GM12875 (cell line): Measurements from ENCODE around the gene NAV2.

Experiments
- H3K4me3 ChIP-seq: one replicate; pipeline ENCODE4 v1.5.1; 2011; ENCODE audit warnings: low read depth, low read length, control low read depth
- TF ChIP-seq, protein P1 (sequence below): IDR thresholded peaks from 2 replicates; pipeline ENCODE4 v1.5.1; 2011; ENCODE audit warnings: low read depth, mild to moderate bottlenecking, control low read depth, inconsistent platforms, low read length, moderate library complexity, borderline replicate concordance; ENCODE audit not compliant: insufficient read depth

NAV2 gene

DNA sequence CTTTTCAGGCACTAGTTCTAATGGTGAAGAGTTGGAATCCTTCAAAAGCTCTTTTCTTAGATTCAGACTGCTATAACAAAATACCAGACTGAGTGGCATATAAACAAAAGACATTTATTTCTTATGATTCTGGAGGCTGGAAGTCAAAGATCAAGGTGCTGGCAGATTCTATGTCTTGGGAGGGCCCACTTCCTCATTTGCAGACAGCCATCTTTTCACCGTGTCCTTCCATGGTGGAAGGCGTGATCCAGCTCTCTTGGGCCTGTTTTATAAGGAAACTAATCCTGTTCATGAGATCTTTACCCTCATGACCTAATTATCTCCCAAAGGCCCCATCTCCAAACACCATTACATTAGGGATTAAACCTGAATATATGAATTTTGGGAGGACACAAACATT lies 124.0 kb downstream of the NAV2 start:
- H3K4me3 ChIP-seq, result no peak overlapping the region
- TF ChIP-seq, protein P1, sequence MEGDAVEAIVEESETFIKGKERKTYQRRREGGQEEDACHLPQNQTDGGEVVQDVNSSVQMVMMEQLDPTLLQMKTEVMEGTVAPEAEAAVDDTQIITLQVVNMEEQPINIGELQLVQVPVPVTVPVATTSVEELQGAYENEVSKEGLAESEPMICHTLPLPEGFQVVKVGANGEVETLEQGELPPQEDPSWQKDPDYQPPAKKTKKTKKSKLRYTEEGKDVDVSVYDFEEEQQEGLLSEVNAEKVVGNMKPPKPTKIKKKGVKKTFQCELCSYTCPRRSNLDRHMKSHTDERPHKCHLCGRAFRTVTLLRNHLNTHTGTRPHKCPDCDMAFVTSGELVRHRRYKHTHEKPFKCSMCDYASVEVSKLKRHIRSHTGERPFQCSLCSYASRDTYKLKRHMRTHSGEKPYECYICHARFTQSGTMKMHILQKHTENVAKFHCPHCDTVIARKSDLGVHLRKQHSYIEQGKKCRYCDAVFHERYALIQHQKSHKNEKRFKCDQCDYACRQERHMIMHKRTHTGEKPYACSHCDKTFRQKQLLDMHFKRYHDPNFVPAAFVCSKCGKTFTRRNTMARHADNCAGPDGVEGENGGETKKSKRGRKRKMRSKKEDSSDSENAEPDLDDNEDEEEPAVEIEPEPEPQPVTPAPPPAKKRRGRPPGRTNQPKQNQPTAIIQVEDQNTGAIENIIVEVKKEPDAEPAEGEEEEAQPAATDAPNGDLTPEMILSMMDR, result no peak

DNA sequence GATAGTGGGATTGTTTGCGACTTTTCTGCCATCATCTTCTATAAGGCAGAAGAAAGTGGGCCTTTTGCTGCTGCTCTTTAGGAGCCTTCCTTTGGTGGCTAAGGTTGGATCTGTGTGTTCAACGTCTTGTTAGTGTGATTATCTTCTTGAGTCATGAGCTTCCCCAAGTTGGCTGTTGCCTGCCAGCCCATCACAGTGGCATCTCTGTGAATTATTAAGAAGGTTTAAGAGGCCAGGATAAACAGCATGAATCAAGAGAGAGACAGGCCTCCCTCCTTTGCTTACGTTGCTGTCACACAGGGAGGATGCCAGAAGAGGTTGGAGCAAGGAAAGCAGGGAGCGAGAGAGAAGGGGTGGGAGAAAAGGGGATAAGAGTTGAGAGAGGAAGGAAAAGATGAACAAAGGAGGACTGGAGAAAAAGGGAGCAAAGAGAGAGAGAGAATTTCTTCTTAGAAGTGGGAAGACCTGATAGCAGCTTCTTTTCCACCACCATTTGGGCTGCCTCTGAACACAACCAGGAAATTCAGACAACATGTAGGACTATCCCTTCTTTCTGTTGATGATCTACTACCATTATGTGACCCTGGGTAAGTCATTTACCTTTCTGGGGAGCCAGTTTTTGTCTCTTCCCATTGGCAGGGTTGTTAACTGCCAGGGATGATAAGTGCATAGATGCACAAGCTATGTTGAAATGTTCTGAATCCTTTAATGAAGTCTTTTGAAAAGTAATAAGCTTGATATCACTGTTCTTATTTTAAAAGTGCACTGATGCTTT lies 126.5 kb downstream of the NAV2 start:
- TF ChIP-seq, protein P1, result no peak

DNA sequence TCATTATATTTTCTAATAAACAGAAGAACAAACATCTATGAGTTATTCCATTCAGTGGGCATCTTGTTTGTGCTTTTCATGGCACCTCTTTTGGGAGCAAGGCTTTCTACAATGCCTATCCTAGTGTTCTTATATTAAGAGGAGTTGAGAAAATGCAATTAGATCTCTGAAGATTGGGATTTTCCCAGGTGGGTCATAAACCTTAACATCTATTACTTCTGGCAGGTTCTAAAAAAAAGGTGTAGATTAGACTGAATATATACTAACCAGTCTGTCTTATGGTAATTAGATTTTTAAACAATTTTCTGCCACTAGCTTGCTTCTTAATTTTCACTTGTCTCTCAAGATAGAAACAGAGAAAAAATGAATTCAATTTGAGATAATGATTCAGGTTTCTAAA lies 128.3 kb downstream of the NAV2 start:
- no peak overlapping the region for H3K4me3 ChIP-seq
- TF ChIP-seq, protein P1, result no peak

More for the DNA sequence above, 126.5 kb downstream of the NAV2 start:
- H3K4me3 ChIP-seq, result no peak overlapping the region

DNA sequence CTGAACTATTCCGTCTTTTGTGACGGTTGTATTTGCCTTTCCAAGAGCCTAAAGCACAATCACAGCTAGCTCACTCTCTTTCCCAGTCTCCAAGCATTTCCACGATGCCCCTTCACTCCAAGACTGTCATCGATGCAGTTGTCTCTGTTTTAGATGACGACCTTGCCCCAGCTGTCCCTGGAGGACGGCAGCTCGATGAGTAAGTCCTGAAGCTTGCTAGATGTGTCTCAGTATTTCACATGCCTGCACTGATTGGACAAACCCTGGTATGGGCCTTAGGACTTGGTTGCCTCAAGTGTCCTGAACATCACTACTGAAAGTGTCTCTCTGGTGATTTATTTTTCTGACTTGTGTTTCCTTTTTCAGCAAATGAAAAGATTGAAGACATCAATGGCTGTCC lies 129.9 kb downstream of the NAV2 start:
- TF ChIP-seq, protein P1, result no peak
- H3K4me3 ChIP-seq, result no peak overlapping the region

DNA sequence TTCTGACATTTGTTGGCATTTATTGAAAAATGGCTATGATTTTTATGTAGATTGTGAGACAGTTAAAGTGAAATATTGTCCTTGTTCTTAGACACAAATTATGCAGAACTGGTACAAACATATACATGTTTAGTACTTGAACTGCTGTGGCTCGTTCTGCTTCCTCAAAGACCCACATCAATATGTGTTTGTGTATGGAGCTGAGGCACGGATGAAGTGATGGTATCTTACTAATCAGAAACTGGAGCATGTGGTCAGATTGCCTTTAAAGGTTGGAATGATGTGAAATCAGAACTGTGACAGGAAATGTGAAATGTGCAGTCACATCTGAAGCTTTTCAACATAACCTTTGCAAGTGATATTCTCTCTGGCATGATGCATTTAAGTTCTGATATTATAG lies 130.4 kb downstream of the NAV2 start:
- H3K4me3 ChIP-seq, result no peak overlapping the region

DNA sequence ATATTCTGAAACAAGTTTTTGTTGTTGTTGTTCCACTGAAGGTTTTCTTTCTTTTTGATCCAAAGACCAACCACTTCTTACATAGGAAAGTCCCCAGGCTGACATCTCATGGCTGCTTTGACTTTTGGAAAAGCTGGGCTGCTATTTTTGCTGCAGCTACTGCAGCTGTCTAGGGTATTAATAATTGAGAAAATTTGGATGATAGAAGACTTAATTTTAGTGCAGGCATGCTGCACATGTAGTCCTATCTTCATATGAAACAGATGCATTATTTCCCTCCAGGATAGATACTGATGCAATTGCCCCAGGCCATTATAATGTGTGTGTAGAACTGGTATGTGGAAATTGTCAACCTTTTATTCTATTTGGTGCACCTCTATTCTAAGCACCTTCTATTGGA lies 131.4 kb downstream of the NAV2 start:
- H3K4me3 ChIP-seq, result no peak overlapping the region
- TF ChIP-seq, protein P1, result no peak

More for the DNA sequence above, 130.4 kb downstream of the NAV2 start:
- TF ChIP-seq, protein P1, result no peak

DNA sequence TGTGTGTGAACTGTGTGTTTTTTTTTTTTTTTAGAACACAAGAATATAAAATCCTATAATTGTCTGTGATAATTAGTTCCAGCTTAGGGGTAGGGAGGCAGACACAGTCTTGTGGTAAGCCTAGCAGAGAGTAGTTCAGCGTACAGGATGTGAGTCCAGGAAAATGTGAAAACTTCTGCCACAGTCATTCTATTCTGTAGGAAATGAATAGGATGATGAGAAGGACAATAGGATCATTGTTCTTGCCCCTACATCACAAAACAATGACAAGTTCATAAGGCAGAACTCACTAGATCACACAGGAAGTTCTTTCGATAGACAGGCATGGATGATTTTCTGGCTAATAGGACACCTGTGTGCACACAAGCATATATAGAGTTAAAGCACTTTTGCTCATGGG lies 132.2 kb downstream of the NAV2 start:
- TF ChIP-seq, protein P1, result no peak
- no peak overlapping the region for H3K4me3 ChIP-seq
